ENCODE results near the gene GLYATL3. TPM values are rescaled to one million over a fixed set of nuclear protein-coding genes. Genes with fewer than 3 reads are reported as not detected.

Gene GLYATL3
- polyA plus RNA-seq, 1 of the 3 experiments (the other 2 are of a cell fraction), result not detected

DNA sequence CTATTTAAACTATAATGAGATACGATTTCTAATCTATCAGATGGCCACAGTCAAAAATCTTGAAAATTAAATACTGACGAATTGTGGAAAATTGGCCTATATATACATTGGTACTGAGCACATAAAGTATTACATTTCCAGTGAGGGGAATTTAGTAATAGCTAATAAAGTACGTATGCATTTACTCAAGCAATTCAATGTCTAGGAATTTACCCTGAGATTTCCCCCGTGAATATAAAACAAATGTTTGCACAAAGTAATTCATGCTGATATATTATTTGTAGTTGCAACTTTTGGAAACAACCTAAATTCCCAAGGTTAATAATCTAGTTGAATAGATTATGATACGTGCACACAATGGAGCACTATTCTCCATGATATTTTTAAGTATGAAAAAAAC lies 36.1 kb downstream of the GLYATL3 start:
- Histone ChIP-seq H2AFZ (ENCODE audit: low read depth) (no peak overlapping the region), H3K36me3 (replicated peaks in 1 of 2; ENCODE audit: control insufficient read depth in 1 of 2, insufficient read depth in 2 of 2, low read length in 1 of 2) (no peaks in the 10 kb centered on the region), H3K79me2 (ENCODE audit: insufficient read depth) (no peaks in the 10 kb centered on the region), H3K4me1 (ENCODE audit: control insufficient read depth in 1 of 2, insufficient read depth in 2 of 2, low read depth in 1 of 2, low read length in 1 of 2) (no peaks in the 10 kb centered on the region), H3K27ac (ENCODE audit: low read depth in 2 of 2, low read length in 1 of 2) (no peak overlapping the region), H3K9me2 (no peaks in the 10 kb centered on the region), H3K4me3 (ENCODE audit: low read depth in 2 of 2, low read length in 1 of 2) (no peak overlapping the region), H3F3A (replicated peaks; ENCODE audit: insufficient read depth) (no peaks in the 10 kb centered on the region), H4K20me1 (ENCODE audit: insufficient read depth) (no peaks in the 10 kb centered on the region), H3K9ac (no peak overlapping the region), H3K9me3 (no peaks in the 10 kb centered on the region), H3K4me2 (no peak overlapping the region), H3K27me3 (ENCODE audit: insufficient read depth) (no peaks in the 10 kb centered on the region; the same call in 1 of the 2 replicates)
- ChIA-PET POLR2A (no interaction called here), CTCF (interaction anchor here (1.2 kb wide), 1 partner anchor 39 kb away, joined by 5 read pairs; no protein-coding TSS in a partner anchor)
- TF ChIP-seq FOXM1 (IDR thresholded peaks at IDR 0.05; ENCODE audit: low read depth) (no peak), EZH2phosphoT487 (IDR thresholded peaks at IDR 0.05; ENCODE audit: borderline replicate concordance, low read depth) (no peak)
- no peak for DNase-seq
- 9% methylated on average over 5 of the region's 5 CpGs for WGBS (ENCODE audit: low lambda C conversion rate)

DNA sequence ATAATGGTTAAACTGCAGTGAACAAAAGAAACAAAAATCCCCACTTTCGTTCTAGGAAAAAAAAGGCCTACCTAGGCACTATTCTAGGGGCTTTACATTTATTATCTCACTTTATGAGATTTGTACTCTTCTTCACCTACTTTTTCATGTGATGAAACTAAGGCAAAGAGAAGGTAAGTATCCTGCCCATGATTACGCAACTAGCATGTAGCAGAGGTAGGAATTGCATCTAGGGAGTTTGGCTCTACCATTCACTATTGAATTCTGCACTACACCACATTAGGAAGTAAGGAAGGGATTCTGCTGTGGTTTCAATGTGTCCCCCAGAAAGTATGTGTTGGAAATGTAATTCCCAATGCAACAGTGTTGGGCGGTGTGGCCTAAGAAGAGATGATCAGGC lies 39.4 kb downstream of the GLYATL3 start:
- Histone ChIP-seq H3K79me2 (ENCODE audit: insufficient read depth) (no peaks in the 10 kb centered on the region), H2AFZ (ENCODE audit: low read depth) (no peak overlapping the region), H3K9me2 (no peaks in the 10 kb centered on the region), H3K36me3 (replicated peaks in 1 of 2; ENCODE audit: control insufficient read depth in 1 of 2, insufficient read depth in 2 of 2, low read length in 1 of 2) (no peaks in the 10 kb centered on the region), H3K4me2 (no peak overlapping the region), H4K20me1 (ENCODE audit: insufficient read depth) (no peaks in the 10 kb centered on the region), H3K4me3 (ENCODE audit: low read depth in 2 of 2, low read length in 1 of 2) (no peak overlapping the region), H3K27ac (ENCODE audit: low read depth in 2 of 2, low read length in 1 of 2) (no peak overlapping the region), H3K9me3 (no peaks in the 10 kb centered on the region), H3K27me3 (ENCODE audit: insufficient read depth) (no peaks in the 10 kb centered on the region; the same call in 1 of the 2 replicates), H3K9ac (no peak overlapping the region), H3K4me1 (ENCODE audit: control insufficient read depth in 1 of 2, insufficient read depth in 2 of 2, low read depth in 1 of 2, low read length in 1 of 2) (no peaks in the 10 kb centered on the region; a peak in 1 of 4 replicates), H3F3A (replicated peaks; ENCODE audit: insufficient read depth) (no peaks in the 10 kb centered on the region)
- TF ChIP-seq FOXM1 (IDR thresholded peaks at IDR 0.05; ENCODE audit: low read depth) (no peak), EZH2phosphoT487 (IDR thresholded peaks at IDR 0.05; ENCODE audit: borderline replicate concordance, low read depth) (no peak), GABPA (IDR thresholded peaks at IDR 0.05; ENCODE audit: low read depth) (no peak), MEF2A (IDR thresholded peaks at IDR 0.05; ENCODE audit: borderline replicate concordance, low read depth) (no peak), SIN3A (IDR thresholded peaks at IDR 0.05; ENCODE audit: borderline replicate concordance, low read depth, low read length) (no peak), YY1 (IDR thresholded peaks at IDR 0.05; ENCODE audit: low read depth) (no peak)
- 63% methylated on average over 3 of the region's 3 CpGs for WGBS (ENCODE audit: low lambda C conversion rate)
- POLR2A ChIA-PET, result no interaction called here
- CTCF ChIA-PET, result no interaction called here
- DNase-seq, result no peak

DNA sequence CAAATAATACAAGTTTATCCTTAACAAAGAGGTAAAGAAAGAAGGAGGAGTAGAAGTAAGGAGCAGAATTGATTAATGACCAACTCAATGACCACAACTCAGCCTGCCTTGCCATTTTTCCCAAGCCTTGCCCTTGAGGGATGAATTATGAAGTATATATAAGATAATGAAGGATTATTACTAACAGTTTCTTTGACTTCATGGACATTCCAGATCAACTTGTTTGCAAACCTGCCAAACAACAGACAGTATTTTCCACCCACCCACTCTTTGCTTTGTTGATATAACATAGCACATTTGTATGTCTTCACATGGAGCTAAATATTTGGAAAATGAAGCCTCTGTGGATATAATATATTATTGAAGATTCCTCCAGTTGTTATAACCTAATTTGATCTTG lies 40.9 kb downstream of the GLYATL3 start:
- TF ChIP-seq, protein P1, sequence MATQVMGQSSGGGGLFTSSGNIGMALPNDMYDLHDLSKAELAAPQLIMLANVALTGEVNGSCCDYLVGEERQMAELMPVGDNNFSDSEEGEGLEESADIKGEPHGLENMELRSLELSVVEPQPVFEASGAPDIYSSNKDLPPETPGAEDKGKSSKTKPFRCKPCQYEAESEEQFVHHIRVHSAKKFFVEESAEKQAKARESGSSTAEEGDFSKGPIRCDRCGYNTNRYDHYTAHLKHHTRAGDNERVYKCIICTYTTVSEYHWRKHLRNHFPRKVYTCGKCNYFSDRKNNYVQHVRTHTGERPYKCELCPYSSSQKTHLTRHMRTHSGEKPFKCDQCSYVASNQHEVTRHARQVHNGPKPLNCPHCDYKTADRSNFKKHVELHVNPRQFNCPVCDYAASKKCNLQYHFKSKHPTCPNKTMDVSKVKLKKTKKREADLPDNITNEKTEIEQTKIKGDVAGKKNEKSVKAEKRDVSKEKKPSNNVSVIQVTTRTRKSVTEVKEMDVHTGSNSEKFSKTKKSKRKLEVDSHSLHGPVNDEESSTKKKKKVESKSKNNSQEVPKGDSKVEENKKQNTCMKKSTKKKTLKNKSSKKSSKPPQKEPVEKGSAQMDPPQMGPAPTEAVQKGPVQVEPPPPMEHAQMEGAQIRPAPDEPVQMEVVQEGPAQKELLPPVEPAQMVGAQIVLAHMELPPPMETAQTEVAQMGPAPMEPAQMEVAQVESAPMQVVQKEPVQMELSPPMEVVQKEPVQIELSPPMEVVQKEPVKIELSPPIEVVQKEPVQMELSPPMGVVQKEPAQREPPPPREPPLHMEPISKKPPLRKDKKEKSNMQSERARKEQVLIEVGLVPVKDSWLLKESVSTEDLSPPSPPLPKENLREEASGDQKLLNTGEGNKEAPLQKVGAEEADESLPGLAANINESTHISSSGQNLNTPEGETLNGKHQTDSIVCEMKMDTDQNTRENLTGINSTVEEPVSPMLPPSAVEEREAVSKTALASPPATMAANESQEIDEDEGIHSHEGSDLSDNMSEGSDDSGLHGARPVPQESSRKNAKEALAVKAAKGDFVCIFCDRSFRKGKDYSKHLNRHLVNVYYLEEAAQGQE (IDR thresholded peaks at IDR 0.05; ENCODE audit: low read depth, low read length), result no peak
- no peak for TF ChIP-seq MEF2A (IDR thresholded peaks at IDR 0.05; ENCODE audit: borderline replicate concordance, low read depth)
- no peaks in the 10 kb centered on the region for H3F3A ChIP-seq (replicated peaks; ENCODE audit: insufficient read depth)
- POLR2A ChIA-PET, result no interaction called here
- no peaks in the 10 kb centered on the region for H3K9me2 ChIP-seq
- H2AFZ ChIP-seq (ENCODE audit: low read depth), result no peak overlapping the region
- no peaks in the 10 kb centered on the region; the same call in 1 of the 2 replicates for H3K27me3 ChIP-seq (ENCODE audit: insufficient read depth)
- CTCF ChIA-PET, result no interaction called here
- H4K20me1 ChIP-seq (ENCODE audit: insufficient read depth), result no peaks in the 10 kb centered on the region
- H3K4me2 ChIP-seq, result no peak overlapping the region
- no peaks in the 10 kb centered on the region for H3K79me2 ChIP-seq (ENCODE audit: insufficient read depth)
- no peak overlapping the region for H3K9ac ChIP-seq
- H3K36me3 ChIP-seq (replicated peaks in 1 of 2; ENCODE audit: control insufficient read depth in 1 of 2, insufficient read depth in 2 of 2, low read length in 1 of 2), result no peaks in the 10 kb centered on the region
- no peak for DNase-seq
- no peak overlapping the region for H3K27ac ChIP-seq (ENCODE audit: low read depth in 2 of 2, low read length in 1 of 2)
- no peaks in the 10 kb centered on the region; a peak in 1 of 4 replicates for H3K4me1 ChIP-seq (ENCODE audit: control insufficient read depth in 1 of 2, insufficient read depth in 2 of 2, low read depth in 1 of 2, low read length in 1 of 2)
- H3K9me3 ChIP-seq, result no peaks in the 10 kb centered on the region
- no peak overlapping the region for H3K4me3 ChIP-seq (ENCODE audit: low read depth in 2 of 2, low read length in 1 of 2)

All from SK-N-SH (cell line).